ENCODE results near the gene HMBS.

DNA sequence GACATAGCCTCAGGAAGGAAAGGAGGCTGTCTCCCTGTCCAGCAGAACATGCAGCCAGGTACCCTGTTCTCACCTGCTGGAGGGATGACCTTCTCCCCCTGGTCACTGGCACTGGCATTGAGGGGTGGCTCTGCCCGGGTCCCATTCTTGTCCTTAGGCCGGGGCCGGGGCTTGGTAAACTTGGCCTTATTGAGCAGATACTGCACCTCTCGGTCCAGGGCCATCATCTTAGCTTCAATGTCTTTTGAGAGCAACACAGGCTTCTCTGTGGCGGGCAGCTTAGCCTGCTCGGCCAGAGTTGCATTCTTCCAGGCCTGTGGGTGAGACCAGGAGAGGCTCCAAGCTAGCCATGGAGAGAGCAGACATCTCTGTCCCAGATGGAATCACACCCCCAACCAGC is 38.2 kb upstream of the HMBS start:
- TF ChIP-seq, protein P1, sequence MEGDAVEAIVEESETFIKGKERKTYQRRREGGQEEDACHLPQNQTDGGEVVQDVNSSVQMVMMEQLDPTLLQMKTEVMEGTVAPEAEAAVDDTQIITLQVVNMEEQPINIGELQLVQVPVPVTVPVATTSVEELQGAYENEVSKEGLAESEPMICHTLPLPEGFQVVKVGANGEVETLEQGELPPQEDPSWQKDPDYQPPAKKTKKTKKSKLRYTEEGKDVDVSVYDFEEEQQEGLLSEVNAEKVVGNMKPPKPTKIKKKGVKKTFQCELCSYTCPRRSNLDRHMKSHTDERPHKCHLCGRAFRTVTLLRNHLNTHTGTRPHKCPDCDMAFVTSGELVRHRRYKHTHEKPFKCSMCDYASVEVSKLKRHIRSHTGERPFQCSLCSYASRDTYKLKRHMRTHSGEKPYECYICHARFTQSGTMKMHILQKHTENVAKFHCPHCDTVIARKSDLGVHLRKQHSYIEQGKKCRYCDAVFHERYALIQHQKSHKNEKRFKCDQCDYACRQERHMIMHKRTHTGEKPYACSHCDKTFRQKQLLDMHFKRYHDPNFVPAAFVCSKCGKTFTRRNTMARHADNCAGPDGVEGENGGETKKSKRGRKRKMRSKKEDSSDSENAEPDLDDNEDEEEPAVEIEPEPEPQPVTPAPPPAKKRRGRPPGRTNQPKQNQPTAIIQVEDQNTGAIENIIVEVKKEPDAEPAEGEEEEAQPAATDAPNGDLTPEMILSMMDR (conservative IDR thresholded peaks at IDR 0.05; ENCODE audit: low read length), result no peak
- no peak for TF ChIP-seq EZH2phosphoT487 (IDR thresholded peaks at IDR 0.05; ENCODE audit: borderline replicate concordance)

All from Loucy (cell line).